C4-2B (cell line): Measurements from ENCODE around the gene CLP1.
"Not testable (repeated sequence)": the region's sequence is repeated elsewhere in the genome, so short reads cannot be mapped to it uniquely, and the experiment has no call there.

ENCODE experiments used
- H3K27ac ChIP-seq: fragments of 450-650 bp; 2 replicates; pipeline ENCODE4 v1.5.1; 2017
- CTCF ChIP-seq: fragments of 450-650 bp; conservative IDR thresholded peaks from 2 replicates; pipeline ENCODE4 v1.5.1; 2017; ENCODE audit warnings: mild to moderate bottlenecking
- ZFX ChIP-seq: fragments of 450-650 bp; IDR thresholded peaks from 2 replicates; pipeline ENCODE4 v1.6.1; 2017

Gene CLP1

GRCh38 chr11:57647372-57647771 lies 10.2 kb upstream of the CLP1 start:
- H3K27ac ChIP-seq, result no peak overlapping the region
- TF ChIP-seq ZFX (no peak), CTCF (no peak)

GRCh38 chr11:57647960-57648800 lies 9.4 kb upstream of the CLP1 start:
- H3K27ac ChIP-seq, result no peak overlapping the region
- no peak for TF ChIP-seq CTCF

- TF ChIP-seq ZFX, result no peak
- TF ChIP-seq CTCF, result no peak
- H3K27ac ChIP-seq, result no peak overlapping the region
Measured at GRCh38 chr11:57648801-57649735, 8.5 kb upstream of the CLP1 start.

- no peak within 1 kb of the TSS for H3K27ac ChIP-seq
- TF ChIP-seq CTCF (no peak), ZFX (no peak)
Measured at GRCh38 chr11:57649826-57650738, 7.5 kb upstream of the CLP1 start, which contains the start of gene YPEL4. YPEL4 (minus strand) TSS chr11:57649912; CDS start chr11:57647107, 2,805 bp downstream.

- TF ChIP-seq CTCF (no peak), ZFX (no peak)
- H3K27ac ChIP-seq, result no peak overlapping the region
Measured at GRCh38 chr11:57650739-57651090, 6.8 kb upstream of the CLP1 start.

GRCh38 chr11:57651408-57651807 lies 6.2 kb upstream of the CLP1 start:
- no peak overlapping the region for H3K27ac ChIP-seq
- no peak for TF ChIP-seq CTCF
- TF ChIP-seq ZFX, result no peak

GRCh38 chr11:57652230-57652629 lies 5.3 kb upstream of the CLP1 start:
- H3K27ac ChIP-seq, result not testable (repeated sequence)
